Endodermal cell (in vitro differentiated cells): Measurements from ENCODE around the gene CD83. TPM values are rescaled to one million over a fixed set of nuclear protein-coding genes. Genes with fewer than 3 reads are reported as not detected.

ENCODE experiments used
- DNase-seq: peaks from one replicate; pipeline ENCODE4 v3.0.0-alpha.2; 2017
- H3K27ac ChIP-seq: 2 replicates; pipeline ENCODE4 v1.5.1; 2013; ENCODE audit warnings: mild to moderate bottlenecking, low read depth, low read length, moderate library complexity
- H3K27me3 ChIP-seq: 2 replicates; pipeline ENCODE4 v1.6.1; 2013; ENCODE audit warnings: mild to moderate bottlenecking, low read length, moderate library complexity; ENCODE audit not compliant: insufficient read depth, control insufficient read depth, poor library complexity, severe bottlenecking
- H3K36me3 ChIP-seq: 2 replicates; pipeline ENCODE4 v1.7.0; 2013; ENCODE audit warnings: mild to moderate bottlenecking, low read length, moderate library complexity; ENCODE audit not compliant: control insufficient read depth, insufficient read depth
- H3K4me1 ChIP-seq: one replicate; pipeline ENCODE4 v1.7.0; 2013; ENCODE audit warnings: low read length; ENCODE audit not compliant: control insufficient read depth, insufficient read depth
- H3K4me3 ChIP-seq: 2 replicates; pipeline ENCODE4 v1.5.1; 2013; ENCODE audit warnings: mild to moderate bottlenecking, low read length, moderate library complexity
- H3K9ac ChIP-seq: 2 replicates; pipeline ENCODE4 v1.6.1; 2013; ENCODE audit warnings: mild to moderate bottlenecking, low read length, moderate library complexity; ENCODE audit not compliant: poor library complexity, severe bottlenecking; ENCODE audit errors: extremely low read depth
- H3K9me3 ChIP-seq: 2 replicates; pipeline ENCODE4 v1.6.1; 2013; ENCODE audit warnings: mild to moderate bottlenecking, low read length, moderate library complexity; ENCODE audit not compliant: control insufficient read depth
- H3K27ac Mint-ChIP-seq: 2 replicates; pipeline ENCODE4 v1.8.0; 2020; ENCODE audit warnings: mixed read lengths
- H3K27me3 Mint-ChIP-seq: 2 replicates; pipeline ENCODE4 v1.8.0; 2021; ENCODE audit warnings: mild to moderate bottlenecking, mixed read lengths; ENCODE audit not compliant: insufficient read depth
- H3K36me3 Mint-ChIP-seq: 2 replicates; pipeline ENCODE4 v1.8.0; 2020; ENCODE audit warnings: low read depth, mixed read lengths
- H3K4me1 Mint-ChIP-seq: 2 replicates; pipeline ENCODE4 v1.8.0; 2020; ENCODE audit warnings: mixed read lengths
- H3K4me3 Mint-ChIP-seq: 2 replicates; pipeline ENCODE4 v1.8.0; 2020; ENCODE audit warnings: mild to moderate bottlenecking, moderate library complexity, mixed read lengths
- H3K9me3 Mint-ChIP-seq: 2 replicates; pipeline ENCODE4 v1.8.0; 2020; ENCODE audit warnings: mild to moderate bottlenecking, mixed read lengths
- WGBS, 2 experiments: methylation state at CpG; one replicate each; pipeline versions ENCODE4 v1.1.5 to v1.1.7; 2013; ENCODE audit warnings: missing lambda C conversion rate in 2 of 2, mixed read lengths in 1 of 2; ENCODE audit not compliant: insufficient coverage in 1 of 2, insufficient read length in 1 of 2; 5-methylcytosine and 5-hydroxymethylcytosine counted together
- total RNA-seq, 2 donors: library from RNA; stranded (reverse); fragmentation: NEBNext Ultra II Directional in 1 of 2; extraction: Animal tissue kit (Norgen Biotek cat#: 25700) in 1 of 2; gene quantifications; 2 replicates in 1 of 2; 3 replicates in 1 of 2; pipeline ENCODE4 v1.2.1, GENCODE V29; 2021
- TF ChIP-seq, protein P1 (sequence below): fragments of 200-600 bp; sonication (generic); conservative IDR thresholded peaks from 2 replicates; pipeline ENCODE4 v1.5.0; 2021; ENCODE audit warnings: antibody characterized with exemption, mild to moderate bottlenecking

The CD83 gene
- total RNA-seq, 2 donors from 2014 or later: 2.8 to 7.0 TPM

GRCh38 chr6:14128746-14129145, 11.2 kb downstream of the CD83 start:
- no peaks in the 10 kb centered on the region for H3K9me3 Mint-ChIP-seq
- TF ChIP-seq, protein P1, sequence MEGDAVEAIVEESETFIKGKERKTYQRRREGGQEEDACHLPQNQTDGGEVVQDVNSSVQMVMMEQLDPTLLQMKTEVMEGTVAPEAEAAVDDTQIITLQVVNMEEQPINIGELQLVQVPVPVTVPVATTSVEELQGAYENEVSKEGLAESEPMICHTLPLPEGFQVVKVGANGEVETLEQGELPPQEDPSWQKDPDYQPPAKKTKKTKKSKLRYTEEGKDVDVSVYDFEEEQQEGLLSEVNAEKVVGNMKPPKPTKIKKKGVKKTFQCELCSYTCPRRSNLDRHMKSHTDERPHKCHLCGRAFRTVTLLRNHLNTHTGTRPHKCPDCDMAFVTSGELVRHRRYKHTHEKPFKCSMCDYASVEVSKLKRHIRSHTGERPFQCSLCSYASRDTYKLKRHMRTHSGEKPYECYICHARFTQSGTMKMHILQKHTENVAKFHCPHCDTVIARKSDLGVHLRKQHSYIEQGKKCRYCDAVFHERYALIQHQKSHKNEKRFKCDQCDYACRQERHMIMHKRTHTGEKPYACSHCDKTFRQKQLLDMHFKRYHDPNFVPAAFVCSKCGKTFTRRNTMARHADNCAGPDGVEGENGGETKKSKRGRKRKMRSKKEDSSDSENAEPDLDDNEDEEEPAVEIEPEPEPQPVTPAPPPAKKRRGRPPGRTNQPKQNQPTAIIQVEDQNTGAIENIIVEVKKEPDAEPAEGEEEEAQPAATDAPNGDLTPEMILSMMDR: no peak
- no peaks in the 10 kb centered on the region for H3K36me3 Mint-ChIP-seq
- Histone ChIP-seq H3K4me1 (no peaks in the 10 kb centered on the region), H3K9me3 (no peaks in the 10 kb centered on the region), H3K36me3 (no peaks in the 10 kb centered on the region), H3K9ac (no peak overlapping the region), H3K27ac (no peak overlapping the region), H3K4me3 (no peak overlapping the region), H3K27me3 (no peaks in the 10 kb centered on the region)
- H3K4me1 Mint-ChIP-seq: peaks cover 22% of the 10 kb centered on the region
- no peak for DNase-seq
- no peak overlapping the region for H3K27ac Mint-ChIP-seq
- H3K4me3 Mint-ChIP-seq: no peak overlapping the region
- no peaks in the 10 kb centered on the region for H3K27me3 Mint-ChIP-seq
- 51 to 55% methylated on average over 3 to 4 of the region's 4 CpGs for WGBS, 2 experiments

DNA sequence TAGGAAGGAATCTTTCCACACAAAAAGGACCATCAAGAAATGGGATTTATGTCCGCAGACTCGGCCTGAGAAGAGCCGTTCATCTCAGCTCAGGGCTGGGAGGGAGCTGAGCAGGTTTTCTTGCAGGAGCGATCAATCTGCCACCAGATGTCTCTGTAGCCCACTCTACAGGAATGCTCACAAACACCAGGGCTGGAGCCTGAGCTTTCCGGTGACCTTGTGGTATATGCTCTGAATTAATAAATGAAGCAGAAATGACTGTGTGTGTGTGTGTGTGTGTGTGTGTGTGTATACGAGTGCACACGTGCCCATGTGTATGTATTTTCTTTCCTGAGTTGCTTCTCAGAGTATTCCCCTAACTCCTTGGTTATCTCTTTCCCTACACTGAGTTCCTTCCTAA, 12.0 kb downstream of the CD83 start:
- Mint-ChIP-seq H3K9me3 (no peaks in the 10 kb centered on the region), H3K4me1 (peaks cover 22% of the 10 kb centered on the region), H3K4me3 (no peak overlapping the region), H3K27me3 (no peaks in the 10 kb centered on the region), H3K27ac (peak overlapping the region; percentile 5), H3K36me3 (no peaks in the 10 kb centered on the region)
- Histone ChIP-seq H3K27ac (no peak overlapping the region), H3K4me3 (no peak overlapping the region), H3K4me1 (no peaks in the 10 kb centered on the region), H3K9me3 (no peaks in the 10 kb centered on the region), H3K36me3 (no peaks in the 10 kb centered on the region), H3K9ac (no peak overlapping the region), H3K27me3 (no peaks in the 10 kb centered on the region)
- TF ChIP-seq, protein P1: peak; percentile 76
- peak; percentile 84 for DNase-seq
- WGBS, 2 experiments: 33% methylated on average over 7 of the region's 7 CpGs; no CpG with 5 or more reads in 1 of the 2 experiments

DNA sequence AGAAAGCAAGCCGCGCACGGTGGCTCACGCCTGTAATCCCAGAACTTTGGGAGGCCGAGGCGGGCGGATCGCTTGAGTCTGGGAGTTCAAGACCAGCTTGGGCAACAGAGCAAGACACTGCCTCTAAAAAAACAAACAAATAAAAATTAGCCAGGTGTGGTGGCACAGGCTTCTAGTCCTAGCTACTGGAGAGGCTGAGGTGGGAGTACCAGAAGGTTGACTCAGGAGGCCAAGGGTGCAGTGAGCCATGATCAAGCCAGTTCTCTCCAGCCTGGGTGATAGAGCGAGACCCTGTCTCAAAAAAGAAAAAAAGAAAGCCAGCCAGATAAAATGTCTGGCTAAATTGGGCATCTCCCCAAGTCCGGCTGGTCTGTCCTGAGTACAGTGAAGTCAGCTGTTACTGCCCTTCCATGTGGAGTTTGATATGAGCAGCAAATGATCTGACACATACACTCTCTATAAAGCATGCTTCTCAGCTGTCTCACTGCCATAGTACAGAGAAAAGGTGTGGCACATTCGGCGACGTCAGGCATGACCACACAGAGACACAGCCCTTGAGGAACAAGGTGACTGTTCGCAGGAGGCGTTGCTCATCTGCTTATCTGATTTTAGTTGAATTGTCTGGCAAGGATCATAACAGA, 13.0 kb downstream of the CD83 start:
- no peak overlapping the region for H3K9ac ChIP-seq
- Mint-ChIP-seq H3K27me3 (no peaks in the 10 kb centered on the region), H3K27ac (no peak overlapping the region), H3K36me3 (no peaks in the 10 kb centered on the region), H3K9me3 (no peaks in the 10 kb centered on the region), H3K4me1 (peaks cover 22% of the 10 kb centered on the region), H3K4me3 (no peak overlapping the region)
- H3K27ac ChIP-seq: no peak overlapping the region
- TF ChIP-seq, protein P1: no peak
- DNase-seq: no peak
- H3K4me1 ChIP-seq: no peaks in the 10 kb centered on the region
- H3K4me3 ChIP-seq: no peak overlapping the region
- H3K36me3 ChIP-seq: no peaks in the 10 kb centered on the region
- H3K27me3 ChIP-seq: no peaks in the 10 kb centered on the region
- no peaks in the 10 kb centered on the region for H3K9me3 ChIP-seq
- WGBS, 2 experiments: 94 to 96% methylated on average over 6 to 15 of the region's 15 CpGs
